Measurements from ENCODE around the gene CLK1. TPM values are rescaled to one million over a fixed set of nuclear protein-coding genes. Genes with fewer than 3 reads are reported as not detected.

The CLK1 gene
- total and polyA plus RNA-seq, 2 of the 13 experiments (the other 11 are each of a cell fraction or from before 2014, with no cell fraction given): 66.6 to 101 TPM

DNA sequence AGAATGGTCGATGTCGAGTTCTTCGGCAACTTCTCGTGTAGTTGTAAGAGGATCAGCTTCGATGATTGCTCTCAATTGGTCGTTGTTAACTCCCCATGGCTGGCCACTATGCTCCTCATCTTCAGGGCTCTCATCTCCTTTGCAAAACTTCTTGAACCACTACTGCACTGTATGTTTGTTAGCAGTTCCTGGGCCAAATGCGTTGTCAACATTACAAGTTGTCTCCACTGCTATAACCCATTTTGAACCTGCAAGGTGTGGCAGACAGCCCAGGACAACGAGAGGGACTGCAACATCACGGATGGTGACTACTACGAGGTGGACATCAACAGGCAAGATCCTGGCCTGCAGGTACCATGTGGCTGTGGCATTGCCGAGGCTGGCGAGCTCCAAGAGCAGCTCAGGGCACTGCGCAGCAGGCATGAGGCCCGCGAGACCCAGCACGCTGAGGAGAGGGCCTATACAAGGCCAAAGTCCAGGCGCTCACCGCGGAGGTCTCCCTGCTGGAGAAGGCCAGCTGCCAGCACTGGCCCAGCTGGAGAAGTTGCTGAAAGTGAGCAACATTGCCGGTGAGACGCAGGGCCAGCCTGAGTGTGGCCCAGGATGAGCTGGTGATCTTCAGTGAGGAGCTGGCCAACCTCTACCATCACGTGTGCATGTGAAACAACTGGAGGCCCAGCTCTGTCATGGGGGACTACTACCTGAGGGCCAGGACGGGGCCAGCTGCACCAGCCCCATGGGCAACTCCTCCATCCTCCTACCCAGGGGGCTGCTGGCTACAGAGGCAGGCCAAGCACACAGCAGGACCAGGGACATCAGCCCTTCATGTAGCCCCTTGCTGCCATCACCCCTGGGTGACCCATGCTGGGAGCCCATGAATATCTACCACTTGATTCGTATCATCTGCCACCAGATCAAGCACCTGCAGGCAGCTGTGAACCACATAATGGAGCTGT, 20.2 kb downstream of the CLK1 start (continued):
- TF ChIP-seq, protein P1, sequence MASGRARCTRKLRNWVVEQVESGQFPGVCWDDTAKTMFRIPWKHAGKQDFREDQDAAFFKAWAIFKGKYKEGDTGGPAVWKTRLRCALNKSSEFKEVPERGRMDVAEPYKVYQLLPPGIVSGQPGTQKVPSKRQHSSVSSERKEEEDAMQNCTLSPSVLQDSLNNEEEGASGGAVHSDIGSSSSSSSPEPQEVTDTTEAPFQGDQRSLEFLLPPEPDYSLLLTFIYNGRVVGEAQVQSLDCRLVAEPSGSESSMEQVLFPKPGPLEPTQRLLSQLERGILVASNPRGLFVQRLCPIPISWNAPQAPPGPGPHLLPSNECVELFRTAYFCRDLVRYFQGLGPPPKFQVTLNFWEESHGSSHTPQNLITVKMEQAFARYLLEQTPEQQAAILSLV (CRISPR knock-in tag; IDR thresholded peaks at IDR 0.05; ENCODE audit: borderline replicate concordance): peak; percentile 77; the same call in 1 of the 2 replicates
- TF ChIP-seq ZNF549 (CRISPR knock-in tag; IDR thresholded peaks at IDR 0.05) (no peak), HNF4A (CRISPR knock-in tag; IDR thresholded peaks at IDR 0.05) (peak; percentile 96), DNMT1 (CRISPR knock-in tag; IDR thresholded peaks at IDR 0.05) (no peak), ZNF724P (CRISPR knock-in tag; IDR thresholded peaks at IDR 0.05; ENCODE audit: borderline replicate concordance) (peak; percentile 97), ZMYM4 (CRISPR knock-in tag; IDR thresholded peaks at IDR 0.05) (peak; percentile 59; the same call in 1 of the 2 replicates), SMAD3 (CRISPR knock-in tag; IDR thresholded peaks at IDR 0.05) (peak; percentile 80; the same call in 1 of the 2 replicates), CCDC6 (CRISPR knock-in tag; IDR thresholded peaks at IDR 0.05) (no peak), ZFX (CRISPR knock-in tag; IDR thresholded peaks at IDR 0.05; ENCODE audit: low read depth) (peak; percentile 96), SOX13 (IDR thresholded peaks at IDR 0.05) (no peak), SOX13 (CRISPR knock-in tag; conservative IDR thresholded peaks at IDR 0.05 in 1 of 2, IDR thresholded peaks at IDR 0.05 in 1 of 2) (peak in 1 of 2 experiments; percentile 25; a peak in 1 of 4 replicates), ZNF30 (CRISPR knock-in tag; IDR thresholded peaks at IDR 0.05) (peak; percentile 80), ZZZ3 (CRISPR knock-in tag; IDR thresholded peaks at IDR 0.05; ENCODE audit: borderline replicate concordance) (no peak), ZNF430 (CRISPR knock-in tag; IDR thresholded peaks at IDR 0.05) (peak; percentile 44; the same call in 1 of the 2 replicates), ZNF562 (CRISPR knock-in tag; IDR thresholded peaks at IDR 0.05; ENCODE audit: borderline replicate concordance) (no peak), MXI1 (IDR thresholded peaks at IDR 0.05; ENCODE audit: borderline replicate concordance, low read depth, low read length) (peak; percentile 46; the same call in 1 of the 3 replicates), GATAD2A (CRISPR knock-in tag; IDR thresholded peaks at IDR 0.05) (peak; percentile 69)
- TF ChIP-seq, protein P2, sequence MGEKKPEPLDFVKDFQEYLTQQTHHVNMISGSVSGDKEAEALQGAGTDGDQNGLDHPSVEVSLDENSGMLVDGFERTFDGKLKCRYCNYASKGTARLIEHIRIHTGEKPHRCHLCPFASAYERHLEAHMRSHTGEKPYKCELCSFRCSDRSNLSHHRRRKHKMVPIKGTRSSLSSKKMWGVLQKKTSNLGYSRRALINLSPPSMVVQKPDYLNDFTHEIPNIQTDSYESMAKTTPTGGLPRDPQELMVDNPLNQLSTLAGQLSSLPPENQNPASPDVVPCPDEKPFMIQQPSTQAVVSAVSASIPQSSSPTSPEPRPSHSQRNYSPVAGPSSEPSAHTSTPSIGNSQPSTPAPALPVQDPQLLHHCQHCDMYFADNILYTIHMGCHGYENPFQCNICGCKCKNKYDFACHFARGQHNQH (CRISPR knock-in tag; IDR thresholded peaks at IDR 0.05): peak; percentile 60; the same call in 1 of the 2 replicates
- TF ChIP-seq, protein P3, sequence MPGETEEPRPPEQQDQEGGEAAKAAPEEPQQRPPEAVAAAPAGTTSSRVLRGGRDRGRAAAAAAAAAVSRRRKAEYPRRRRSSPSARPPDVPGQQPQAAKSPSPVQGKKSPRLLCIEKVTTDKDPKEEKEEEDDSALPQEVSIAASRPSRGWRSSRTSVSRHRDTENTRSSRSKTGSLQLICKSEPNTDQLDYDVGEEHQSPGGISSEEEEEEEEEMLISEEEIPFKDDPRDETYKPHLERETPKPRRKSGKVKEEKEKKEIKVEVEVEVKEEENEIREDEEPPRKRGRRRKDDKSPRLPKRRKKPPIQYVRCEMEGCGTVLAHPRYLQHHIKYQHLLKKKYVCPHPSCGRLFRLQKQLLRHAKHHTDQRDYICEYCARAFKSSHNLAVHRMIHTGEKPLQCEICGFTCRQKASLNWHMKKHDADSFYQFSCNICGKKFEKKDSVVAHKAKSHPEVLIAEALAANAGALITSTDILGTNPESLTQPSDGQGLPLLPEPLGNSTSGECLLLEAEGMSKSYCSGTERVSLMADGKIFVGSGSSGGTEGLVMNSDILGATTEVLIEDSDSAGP (CRISPR knock-in tag; IDR thresholded peaks at IDR 0.05; ENCODE audit: borderline replicate concordance): peak; percentile 27; the same call in 1 of the 2 replicates
- TF ChIP-seq, protein P4, sequence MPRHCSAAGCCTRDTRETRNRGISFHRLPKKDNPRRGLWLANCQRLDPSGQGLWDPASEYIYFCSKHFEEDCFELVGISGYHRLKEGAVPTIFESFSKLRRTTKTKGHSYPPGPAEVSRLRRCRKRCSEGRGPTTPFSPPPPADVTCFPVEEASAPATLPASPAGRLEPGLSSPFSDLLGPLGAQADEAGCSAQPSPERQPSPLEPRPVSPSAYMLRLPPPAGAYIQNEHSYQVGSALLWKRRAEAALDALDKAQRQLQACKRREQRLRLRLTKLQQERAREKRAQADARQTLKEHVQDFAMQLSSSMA (CRISPR knock-in tag; IDR thresholded peaks at IDR 0.05): peak; percentile 78; the same call in 1 of the 2 replicates
- TF ChIP-seq, protein P5, sequence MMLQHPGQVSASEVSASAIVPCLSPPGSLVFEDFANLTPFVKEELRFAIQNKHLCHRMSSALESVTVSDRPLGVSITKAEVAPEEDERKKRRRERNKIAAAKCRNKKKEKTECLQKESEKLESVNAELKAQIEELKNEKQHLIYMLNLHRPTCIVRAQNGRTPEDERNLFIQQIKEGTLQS (CRISPR knock-in tag; IDR thresholded peaks at IDR 0.05): peak; percentile 48; the same call in 1 of the 2 replicates
